Loucy (cell line): ENCODE data around the gene HOXD11.

Experiments
- H2AFZ ChIP-seq: fragments of 200-600 bp; sonication (generic); 2 replicates; pipeline ENCODE4 v1.6.0; 2016; ENCODE audit warnings: antibody characterized with exemption, mild to moderate bottlenecking, low read length, moderate library complexity
- H3F3A ChIP-seq: fragments of 200-600 bp; 2 replicates; pipeline ENCODE4 v1.6.0; 2016; ENCODE audit warnings: antibody characterized with exemption, low read depth, mild to moderate bottlenecking
- H3K27me3 ChIP-seq: fragments of 200-600 bp; sonication (generic); 2 replicates; pipeline ENCODE4 v1.6.1; 2014; ENCODE audit warnings: low read length, mild to moderate bottlenecking; ENCODE audit not compliant: insufficient read depth, poor library complexity, severe bottlenecking
- H3K36me3 ChIP-seq: fragments of 200-600 bp; sonication (generic); 2 replicates; pipeline ENCODE4 v1.6.1; 2016; ENCODE audit warnings: low read length; ENCODE audit not compliant: insufficient read depth
- H3K4me1 ChIP-seq: fragments of 200-600 bp; sonication (generic); 2 replicates; pipeline ENCODE4 v1.5.1; 2014; ENCODE audit warnings: low read length, mild to moderate bottlenecking; ENCODE audit not compliant: insufficient read depth, poor library complexity, severe bottlenecking
- H3K4me2 ChIP-seq: fragments of 200-600 bp; sonication (generic); 2 replicates; pipeline ENCODE4 v1.6.0; 2014; ENCODE audit warnings: antibody characterized with exemption, low read length, low read depth, mild to moderate bottlenecking; ENCODE audit not compliant: poor library complexity, severe bottlenecking
- H3K4me3 ChIP-seq: fragments of 200-600 bp; sonication (generic); 2 replicates; pipeline ENCODE4 v1.5.1; 2014; ENCODE audit warnings: low read length, mild to moderate bottlenecking, mixed read lengths; ENCODE audit not compliant: poor library complexity, severe bottlenecking
- H3K79me2 ChIP-seq: fragments of 200-600 bp; sonication (generic); 2 replicates; pipeline ENCODE4 v1.6.1; 2014; ENCODE audit warnings: low read length; ENCODE audit not compliant: insufficient read depth
- H3K9ac ChIP-seq: fragments of 200-600 bp; sonication (generic); 2 replicates; pipeline ENCODE4 v1.6.0; 2014; ENCODE audit warnings: mild to moderate bottlenecking, low read depth, low read length, moderate library complexity; ENCODE audit not compliant: poor library complexity, severe bottlenecking
- H3K9me2 ChIP-seq: fragments of 200-600 bp; sonication (generic); replicated peaks from 2 replicates; pipeline ENCODE4 v1.6.1; 2016; ENCODE audit warnings: low read depth, low read length, mixed read lengths
- H3K9me3 ChIP-seq: fragments of 200-600 bp; sonication (generic); 2 replicates; pipeline ENCODE4 v1.6.1; 2014; ENCODE audit warnings: mild to moderate bottlenecking, antibody characterized with exemption, low read length, low read depth; ENCODE audit not compliant: insufficient read depth
- H4K20me1 ChIP-seq: fragments of 200-600 bp; sonication (generic); 2 replicates; pipeline ENCODE4 v1.6.0; 2014; ENCODE audit warnings: antibody characterized with exemption, low read length, mild to moderate bottlenecking; ENCODE audit not compliant: insufficient read depth, poor library complexity, severe bottlenecking
- CTCF ChIP-seq: fragments of 200-600 bp; sonication (generic); conservative IDR thresholded peaks from 2 replicates; pipeline ENCODE4 v1.5.1; 2014; ENCODE audit warnings: mild to moderate bottlenecking, antibody characterized with exemption, low read length
- EZH2phosphoT487 ChIP-seq: fragments of 200-600 bp; IDR thresholded peaks from 2 replicates; pipeline ENCODE4 v1.6.1; 2018; ENCODE audit warnings: antibody characterized with exemption, mild to moderate bottlenecking, moderate library complexity, borderline replicate concordance

HOXD11 gene

GRCh38 chr2:176127774-176128072 lies 20.6 kb downstream of the HOXD11 start:
- Histone ChIP-seq H3K4me3 (no peak overlapping the region), H3K27me3 (no peaks in the 10 kb centered on the region), H2AFZ (no peak overlapping the region), H4K20me1 (no peaks in the 10 kb centered on the region), H3K79me2 (no peaks in the 10 kb centered on the region), H3F3A (no peaks in the 10 kb centered on the region), H3K36me3 (no peaks in the 10 kb centered on the region), H3K4me2 (no peak overlapping the region), H3K9me2 (no peaks in the 10 kb centered on the region), H3K9me3 (no peaks in the 10 kb centered on the region), H3K4me1 (no peaks in the 10 kb centered on the region), H3K9ac (no peak overlapping the region)
- TF ChIP-seq CTCF, result no peak
- no peak for TF ChIP-seq EZH2phosphoT487

- H3K79me2 ChIP-seq, result no peaks in the 10 kb centered on the region
- H3K9me2 ChIP-seq, result no peaks in the 10 kb centered on the region
- no peak overlapping the region for H2AFZ ChIP-seq
- H4K20me1 ChIP-seq, result no peaks in the 10 kb centered on the region
- no peak overlapping the region for H3K4me3 ChIP-seq
- no peak overlapping the region for H3K9ac ChIP-seq
- H3F3A ChIP-seq, result no peaks in the 10 kb centered on the region
- no peaks in the 10 kb centered on the region for H3K4me1 ChIP-seq
- H3K4me2 ChIP-seq, result no peak overlapping the region
- H3K27me3 ChIP-seq, result no peaks in the 10 kb centered on the region
- no peaks in the 10 kb centered on the region for H3K9me3 ChIP-seq
- no peaks in the 10 kb centered on the region for H3K36me3 ChIP-seq
- TF ChIP-seq EZH2phosphoT487 (no peak), CTCF (no peak)
Observed at GRCh38 chr2:176128172-176128981, 21.3 kb downstream of the HOXD11 start.

GRCh38 chr2:176128982-176129796 lies 22.1 kb downstream of the HOXD11 start, which contains the start of gene HOXD8:
Gene HOXD8 (plus strand): TSS chr2:176129705. CDS start chr2:176130367, 662 bp downstream.
- Histone ChIP-seq H3K4me2 (no peak within 1 kb of the TSS), H2AFZ (no peak within 1 kb of the TSS), H4K20me1 (no peaks in the 10 kb centered on the region), H3K9me3 (no peaks in the 10 kb centered on the region), H3K9me2 (no peaks in the 10 kb centered on the region), H3K4me3 (no peak within 1 kb of the TSS), H3K27me3 (no peaks in the 10 kb centered on the region), H3K9ac (no peak within 1 kb of the TSS), H3F3A (no peaks in the 10 kb centered on the region), H3K4me1 (no peaks in the 10 kb centered on the region), H3K36me3 (no peaks in the 10 kb centered on the region), H3K79me2 (no peaks in the 10 kb centered on the region)
- TF ChIP-seq CTCF, result no peak
- no peak for TF ChIP-seq EZH2phosphoT487
